HEK293 (cell line): ENCODE data around the gene EPAS1.

ENCODE experiments used
- CTCF ChIP-seq: fragments of 450-650 bp; formaldehyde crosslinking; IDR thresholded peaks from 2 replicates; pipeline ENCODE4 v1.5.1; 2016; ENCODE audit warnings: missing biosample characterization, missing genetic modification characterization
- SP2 ChIP-seq: fragments of 450-650 bp; formaldehyde crosslinking; IDR thresholded peaks from 2 replicates; pipeline ENCODE4 v1.5.1; 2016; ENCODE audit warnings: missing biosample characterization, missing genetic modification characterization
- ZBTB17 ChIP-seq: fragments of 450-650 bp; formaldehyde crosslinking; IDR thresholded peaks from 2 replicates; pipeline ENCODE4 v1.5.1; 2016; ENCODE audit warnings: missing biosample characterization, missing genetic modification characterization
- ZNF24 ChIP-seq: fragments of 450-650 bp; formaldehyde crosslinking; IDR thresholded peaks from 2 replicates; pipeline ENCODE4 v1.5.1; 2016; ENCODE audit warnings: missing biosample characterization, missing genetic modification characterization

GRCh38 chr2:46300406-46300832, 3.2 kb downstream of the EPAS1 start:
- TF ChIP-seq SP2 (tag by site-specific recombination) (no peak), CTCF (tag by site-specific recombination) (no peak), ZNF24 (no peak), ZBTB17 (tag by site-specific recombination) (no peak)
